Subcutaneous abdominal adipose tissue (tissue), 5 donors: ENCODE data around the gene ANKMY2.
"Not testable (repeated sequence)": the region's sequence is repeated elsewhere in the genome, so short reads cannot be mapped to it uniquely, and the experiment has no call there.

Experiments
- H3K27ac ChIP-seq: one replicate; pipeline ENCODE4 v1.7.0; 2013; ENCODE audit warnings: low read depth, mild to moderate bottlenecking, inconsistent platforms, low read length, moderate library complexity
- H3K27me3 ChIP-seq, 5 donors: one replicate each; pipeline ENCODE4 v1.7.0; 2013; ENCODE audit warnings: low read length in 5 of 5, inconsistent platforms in 1 of 5; ENCODE audit not compliant: control insufficient read depth in 5 of 5, insufficient read depth in 4 of 5
- H3K36me3 ChIP-seq, 5 donors: one replicate each; pipeline ENCODE4 v1.7.0; 2013; ENCODE audit warnings: low read length in 5 of 5; ENCODE audit not compliant: control insufficient read depth in 5 of 5, insufficient read depth in 5 of 5
- H3K4me1 ChIP-seq, 5 donors: one replicate each; pipeline ENCODE4 v1.7.0; 2013; ENCODE audit warnings: low read length in 5 of 5, mild to moderate bottlenecking in 3 of 5, moderate library complexity in 1 of 5; ENCODE audit not compliant: control insufficient read depth in 5 of 5, insufficient read depth in 5 of 5
- H3K4me3 ChIP-seq, 5 donors: one replicate each; pipeline ENCODE4 v1.7.0; 2013; ENCODE audit warnings: low read length in 5 of 5, low read depth in 1 of 5
- H3K9ac ChIP-seq, 5 donors: one replicate each; pipeline ENCODE4 v1.7.0; 2013; ENCODE audit warnings: low read length in 5 of 5, mild to moderate bottlenecking in 4 of 5, moderate library complexity in 3 of 5
- H3K9me3 ChIP-seq, 5 donors: one replicate each; pipeline ENCODE4 v1.7.0; 2013; ENCODE audit warnings: low read length in 5 of 5; ENCODE audit not compliant: control insufficient read depth in 5 of 5
- donor health status: healthy.
- donor health status: healthy.
- donor health status: healthy.
- donor health status: healthy.
- donor health status: healthy.

The ANKMY2 gene

GRCh38 chr7:16645593-16646471, at the start of gene ANKMY2, which contains the start of gene BZW2:
Gene ANKMY2 (minus strand): TSS chr7:16645754. CDS start chr7:16645573, 181 bp downstream.
Gene BZW2 (plus strand): TSS chr7:16646181. CDS start chr7:16665444, 19,263 bp downstream.
- H3K9me3 ChIP-seq, result no peaks in the 10 kb centered on the region
- H3K27ac ChIP-seq, result peak within 1 kb of the TSS; percentile 93
- peak within 1 kb of the TSS; percentile 85 to 95 (median 93) for H3K9ac ChIP-seq
- H3K27me3 ChIP-seq, result no peaks in the 10 kb centered on the region
- H3K4me1 ChIP-seq, result peaks cover 5 to 41% (median 30%) of the 10 kb centered on the region in 5 donors
- peak within 1 kb of the TSS; percentile 91 to 97 (median 96) for H3K4me3 ChIP-seq
- peaks cover 0 to 3% (median 0%) of the 10 kb centered on the region in 5 donors for H3K36me3 ChIP-seq

GRCh38 chr7:16694806-16695205, 49.3 kb upstream of the ANKMY2 start:
- H3K4me3 ChIP-seq, result no peak overlapping the region
- H3K36me3 ChIP-seq, result peaks cover 14 to 47% (median 23%) of the 10 kb centered on the region in 5 donors
- peaks cover 0 to 4% (median 2%) of the 10 kb centered on the region in 5 donors for H3K4me1 ChIP-seq
- no peaks in the 10 kb centered on the region for H3K27me3 ChIP-seq
- no peak overlapping the region for H3K27ac ChIP-seq
- H3K9ac ChIP-seq, result no peak overlapping the region
- H3K9me3 ChIP-seq, result no peaks in the 10 kb centered on the region

- Histone ChIP-seq H3K4me3 (no peak overlapping the region), H3K27ac (no peak overlapping the region), H3K27me3 (no peaks in the 10 kb centered on the region), H3K9ac (no peak overlapping the region), H3K9me3 (no peaks in the 10 kb centered on the region), H3K4me1 (peaks cover 0 to 4% (median 2%) of the 10 kb centered on the region in 5 donors), H3K36me3 (peaks cover 17 to 43% (median 26%) of the 10 kb centered on the region in 5 donors)
Measured at GRCh38 chr7:16693601-16694318, 48.2 kb upstream of the ANKMY2 start.

GRCh38 chr7:16691241-16691640, 45.7 kb upstream of the ANKMY2 start:
- peaks cover 0 to 4% (median 2%) of the 10 kb centered on the region in 5 donors for H3K4me1 ChIP-seq
- H3K27ac ChIP-seq, result no peak overlapping the region
- H3K27me3 ChIP-seq, result no peaks in the 10 kb centered on the region
- H3K4me3 ChIP-seq, result no peak overlapping the region
- no peak overlapping the region for H3K9ac ChIP-seq
- no peaks in the 10 kb centered on the region for H3K9me3 ChIP-seq
- peaks cover 11 to 24% (median 19%) of the 10 kb centered on the region in 5 donors for H3K36me3 ChIP-seq

- no peak overlapping the region for H3K4me3 ChIP-seq
- no peaks in the 10 kb centered on the region for H3K27me3 ChIP-seq
- no peaks in the 10 kb centered on the region for H3K4me1 ChIP-seq
- no peak overlapping the region for H3K9ac ChIP-seq
- H3K9me3 ChIP-seq, result no peaks in the 10 kb centered on the region
- peaks cover 15 to 25% (median 21%) of the 10 kb centered on the region in 5 donors for H3K36me3 ChIP-seq
- no peak overlapping the region for H3K27ac ChIP-seq
Measured at GRCh38 chr7:16688249-16688648, 42.7 kb upstream of the ANKMY2 start.

GRCh38 chr7:16685535-16685934, 40.0 kb upstream of the ANKMY2 start:
- Histone ChIP-seq H3K4me3 (no peak overlapping the region), H3K9me3 (no peaks in the 10 kb centered on the region), H3K36me3 (peaks cover 22 to 38% (median 30%) of the 10 kb centered on the region in 5 donors), H3K4me1 (no peaks in the 10 kb centered on the region), H3K27ac (no peak overlapping the region), H3K27me3 (no peaks in the 10 kb centered on the region), H3K9ac (no peak overlapping the region)

GRCh38 chr7:16684935-16685334, 39.4 kb upstream of the ANKMY2 start:
- Histone ChIP-seq H3K4me1 (no peaks in the 10 kb centered on the region), H3K27me3 (no peaks in the 10 kb centered on the region), H3K4me3 (no peak overlapping the region), H3K27ac (no peak overlapping the region), H3K36me3 (peaks cover 22 to 35% (median 29%) of the 10 kb centered on the region in 5 donors), H3K9ac (no peak overlapping the region), H3K9me3 (no peaks in the 10 kb centered on the region)

- not testable (repeated sequence) for H3K27me3 ChIP-seq, H3K27ac ChIP-seq, H3K4me3 ChIP-seq, H3K9me3 ChIP-seq, H3K4me1 ChIP-seq, H3K9ac ChIP-seq
- peaks cover 19 to 32% (median 21%) of the 10 kb centered on the region in 5 donors for H3K36me3 ChIP-seq
Measured at GRCh38 chr7:16678645-16679566, 33.4 kb upstream of the ANKMY2 start.

- Histone ChIP-seq H3K36me3 (peaks cover 14 to 27% (median 21%) of the 10 kb centered on the region in 5 donors), H3K9ac (no peak overlapping the region), H3K27ac (no peak overlapping the region), H3K27me3 (no peaks in the 10 kb centered on the region), H3K4me1 (no peaks in the 10 kb centered on the region), H3K9me3 (no peaks in the 10 kb centered on the region), H3K4me3 (no peak overlapping the region)
Measured at GRCh38 chr7:16677978-16678494, 32.5 kb upstream of the ANKMY2 start.
